Keratinocyte (primary cell): ENCODE results near the gene ODAD2.

ENCODE experiments used
- CTCF ChIP-seq, 3 experiments: IDR thresholded peaks in 1 of 3; conservative IDR thresholded peaks in 1 of 3; optimal IDR thresholded peaks in 1 of 3; 2 replicates in 2 of 3; 3 replicates in 1 of 3; pipeline versions ENCODE3 to v1.5.1; 2011; ENCODE audit warnings: low read length in 3 of 3, mild to moderate bottlenecking in 3 of 3, moderate library complexity in 2 of 3, control low read depth in 1 of 3, inconsistent platforms in 1 of 3; ENCODE audit not compliant: insufficient read depth in 2 of 3; ENCODE audit errors: extremely low read depth in 1 of 3
- EZH2 ChIP-seq: IDR thresholded peaks from one replicate; pipeline ENCODE4 v1.6.1; 2012; ENCODE audit warnings: inconsistent platforms, mild to moderate bottlenecking, low read length, moderate library complexity

- TF ChIP-seq CTCF (optimal IDR thresholded peaks at IDR 0.05 in 1 of 3, IDR thresholded peaks at IDR 0.05 in 1 of 3, conservative IDR thresholded peaks at IDR 0.05 in 1 of 3; ENCODE audit: extremely low read depth in 1 of 3, insufficient read depth in 2 of 3, low read length in 3 of 3) (no peak), EZH2 (no peak)
These were observed 228.7 kb downstream of the ODAD2 start for GRCh38 chr10:27770181-27770580.
